NCI-H146 treated with DMSO at 0.1 percent for 48 hours (cell line): ENCODE results near the gene PRKCG.

ENCODE experiments used
- DNase-seq: peaks from one replicate; lab custom pipeline; 2025; ENCODE audit not compliant: unreplicated experiment; lab: John Stamatoyannopoulos, UW

PRKCG gene

DNA sequence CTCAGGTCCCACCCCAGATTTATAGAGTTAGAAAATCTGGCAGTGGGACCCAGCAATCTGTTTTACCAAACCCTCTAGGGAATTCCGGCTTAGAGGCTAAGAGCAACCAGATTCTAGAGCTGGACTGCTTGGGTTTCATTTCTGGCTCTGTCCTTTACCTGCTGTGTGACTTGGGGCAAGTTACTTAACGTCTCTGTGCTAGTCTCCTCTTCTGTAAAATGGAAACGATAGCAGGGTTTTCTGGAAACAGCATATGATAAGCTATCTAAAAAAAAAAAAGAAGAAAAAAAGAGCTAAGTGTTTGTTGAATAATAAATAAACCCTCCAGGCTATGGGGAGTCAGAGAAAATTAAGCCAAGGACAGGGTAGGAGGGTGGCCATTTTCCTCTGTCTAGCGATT is 15.5 kb downstream of the PRKCG start:
- DNase-seq: no peak

GRCh38 chr19:53898166-53898565 is 16.2 kb downstream of the PRKCG start:
- DNase-seq: no peak

DNA sequence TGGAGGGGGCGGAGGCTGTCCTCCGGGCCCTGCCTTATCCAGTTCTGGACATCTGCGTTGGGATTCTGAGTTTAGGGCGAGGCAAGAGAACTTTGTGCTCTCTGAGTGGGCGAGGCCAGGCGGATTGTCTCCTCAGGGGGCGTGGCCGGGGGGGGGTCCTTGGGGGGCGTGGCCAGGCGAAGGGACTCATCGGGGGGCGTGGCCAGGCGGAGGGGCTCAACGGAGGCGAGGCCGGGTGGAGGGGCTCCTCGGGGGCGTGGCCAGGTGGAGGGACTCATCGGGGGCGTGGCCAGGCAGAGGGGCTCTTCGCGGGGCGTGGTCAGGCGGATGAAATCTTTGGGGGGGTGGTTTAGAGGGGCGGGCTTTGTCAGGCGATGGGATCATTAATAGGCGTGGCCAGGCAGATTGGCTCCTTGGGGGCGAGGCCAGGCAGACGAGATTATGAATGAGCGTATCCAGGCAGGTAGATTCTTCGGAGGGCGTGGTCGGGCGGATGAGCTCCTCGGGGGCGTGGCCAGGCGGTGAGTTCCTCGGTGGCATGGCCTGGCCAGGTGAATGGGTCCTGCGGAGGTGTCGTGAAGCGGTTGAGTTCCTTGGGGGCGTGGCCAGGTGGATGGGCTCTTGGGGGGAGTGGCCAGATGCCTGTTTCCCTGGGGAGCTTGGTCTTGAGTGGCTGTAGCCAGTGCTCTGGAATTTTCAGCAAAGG is 16.8 kb downstream of the PRKCG start:
- no peak for DNase-seq

DNA sequence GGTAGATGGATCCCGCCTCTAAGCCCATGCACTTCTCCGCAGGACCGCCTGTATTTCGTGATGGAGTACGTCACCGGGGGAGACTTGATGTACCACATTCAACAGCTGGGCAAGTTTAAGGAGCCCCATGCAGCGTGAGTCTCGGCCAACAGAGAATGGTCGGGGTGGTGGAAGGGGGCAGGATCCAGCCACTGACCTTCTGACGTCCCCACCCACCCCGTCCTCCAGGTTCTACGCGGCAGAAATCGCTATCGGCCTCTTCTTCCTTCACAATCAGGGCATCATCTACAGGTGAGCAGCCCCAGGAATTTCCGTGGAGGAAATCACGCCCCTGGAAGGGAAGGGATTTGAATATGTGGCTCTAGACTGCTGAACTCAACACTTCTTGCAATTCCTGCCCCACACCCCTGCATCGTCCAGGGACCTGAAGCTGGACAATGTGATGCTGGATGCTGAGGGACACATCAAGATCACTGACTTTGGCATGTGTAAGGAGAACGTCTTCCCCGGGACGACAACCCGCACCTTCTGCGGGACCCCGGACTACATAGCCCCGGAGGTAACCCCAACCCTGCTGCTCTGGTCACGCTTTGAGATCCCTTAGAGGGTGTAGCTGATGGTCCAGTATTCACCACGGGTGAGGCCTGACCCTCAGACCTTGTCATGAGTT is 18.3 kb downstream of the PRKCG start:
- no peak for DNase-seq

DNA sequence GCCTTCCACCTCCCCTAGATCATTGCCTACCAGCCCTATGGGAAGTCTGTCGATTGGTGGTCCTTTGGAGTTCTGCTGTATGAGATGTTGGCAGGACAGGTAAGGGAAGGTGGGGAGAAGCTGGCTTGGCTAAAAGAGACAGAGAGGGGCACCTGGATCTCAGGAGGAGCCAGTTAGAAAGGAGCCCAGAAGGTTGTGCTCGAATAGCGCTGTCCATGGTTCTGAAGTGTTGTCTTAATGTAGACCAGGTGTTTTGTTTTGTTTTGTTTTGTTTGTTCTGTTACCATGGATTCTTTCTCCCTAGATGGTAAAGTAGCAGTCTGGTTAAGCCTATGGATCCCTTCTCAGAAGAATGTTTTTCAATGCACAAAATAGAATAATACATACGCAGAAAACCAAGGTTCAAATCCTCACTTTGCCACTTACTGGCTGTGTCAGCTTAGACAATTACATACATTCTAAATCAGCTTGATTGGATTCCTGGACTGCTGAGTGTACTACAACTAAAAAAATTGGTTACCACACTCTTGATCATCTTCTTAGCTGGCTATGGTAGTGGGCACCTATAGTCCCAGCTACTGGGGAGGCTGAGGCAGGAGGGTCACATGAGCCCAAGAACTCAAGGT is 21.2 kb downstream of the PRKCG start:
- no peak for DNase-seq

- no peak for DNase-seq
These were observed 22.9 kb downstream of the PRKCG start for GRCh38 chr19:53904909-53905308.

DNA sequence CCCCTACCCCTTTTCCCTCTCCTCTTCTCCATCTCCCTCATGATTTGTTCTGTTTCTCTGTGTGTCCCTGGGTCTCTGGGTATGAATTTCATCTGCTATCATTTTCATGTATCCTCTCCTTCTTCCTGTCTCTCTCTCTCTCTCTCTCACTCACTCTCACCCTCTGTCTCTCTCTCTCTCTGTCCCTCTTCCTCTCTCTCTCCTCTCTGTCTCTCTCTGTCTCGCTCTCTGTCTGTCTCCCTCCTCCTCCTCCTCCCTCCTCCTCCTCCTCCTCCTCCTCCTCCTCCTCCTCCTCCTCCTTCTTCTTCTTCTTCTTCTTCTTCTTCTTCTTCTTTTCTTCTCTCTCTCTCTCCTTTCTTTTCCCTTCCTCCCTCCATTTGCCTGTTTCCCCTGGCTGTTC is 23.8 kb downstream of the PRKCG start:
- DNase-seq: no peak

- no peak for DNase-seq
These were observed 24.5 kb downstream of the PRKCG start for GRCh38 chr19:53906211-53907192.

GRCh38 chr19:53907193-53907581 is 25.2 kb downstream of the PRKCG start:
- DNase-seq: no peak

GRCh38 chr19:53907690-53908089 is 25.7 kb downstream of the PRKCG start:
- DNase-seq: no peak

- DNase-seq: no peak
These were observed 26.3 kb downstream of the PRKCG start for GRCh38 chr19:53908106-53908934.

DNA sequence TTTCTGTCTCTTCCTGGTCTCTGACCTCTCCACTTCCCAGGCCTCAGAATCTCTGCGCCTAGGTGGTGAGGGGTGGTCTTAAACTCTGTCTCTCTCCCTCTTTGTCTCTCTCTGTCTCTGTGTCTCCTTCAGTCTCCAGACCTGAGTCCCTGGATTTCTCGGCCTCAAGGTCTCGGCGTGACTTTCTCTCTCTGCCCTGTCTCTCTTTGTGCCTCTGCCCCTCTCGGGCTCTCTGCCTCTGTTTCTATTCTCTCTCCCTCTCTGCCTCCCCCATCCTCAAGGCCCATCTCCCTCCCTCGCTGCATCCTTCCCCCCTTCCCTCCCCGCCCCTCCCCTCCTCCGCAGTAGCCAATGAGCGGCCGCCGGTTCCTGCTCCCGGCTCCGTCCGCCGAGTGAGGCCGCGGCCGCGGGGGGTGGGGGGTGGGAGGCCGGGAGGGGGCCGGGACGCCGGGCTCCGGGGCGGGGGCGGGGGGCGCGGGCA is 27.0 kb downstream of the PRKCG start, which contains the start of gene CACNG7:
Gene CACNG7 (plus strand): TSS at position 344 of the 481 bp plus-strand sequence. CDS start 3,554 bp downstream, outside the sequence.
- no peak for DNase-seq

GRCh38 chr19:53909471-53910169 is 27.6 kb downstream of the PRKCG start:
- DNase-seq: no peak

DNA sequence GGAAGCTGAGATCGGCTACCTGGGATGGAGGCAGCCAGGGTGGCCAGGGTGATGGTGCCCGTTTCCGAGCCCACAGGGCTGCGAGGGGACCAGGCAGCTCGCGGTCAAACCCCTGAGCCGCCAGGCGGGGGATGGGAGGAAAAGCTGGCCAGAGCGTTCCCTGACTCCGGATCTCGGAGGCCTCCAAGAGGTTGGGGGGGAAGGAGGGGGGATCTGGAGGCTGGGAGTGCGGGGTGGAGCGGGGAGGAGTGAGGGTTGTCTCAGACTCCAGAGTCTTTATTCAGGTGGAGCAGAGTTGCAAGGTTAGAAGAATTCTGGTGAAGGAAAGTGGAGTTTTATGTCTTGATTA is 28.1 kb downstream of the PRKCG start:
- no peak for DNase-seq

GRCh38 chr19:53912653-53913052 is 30.7 kb downstream of the PRKCG start:
- no peak for DNase-seq

DNA sequence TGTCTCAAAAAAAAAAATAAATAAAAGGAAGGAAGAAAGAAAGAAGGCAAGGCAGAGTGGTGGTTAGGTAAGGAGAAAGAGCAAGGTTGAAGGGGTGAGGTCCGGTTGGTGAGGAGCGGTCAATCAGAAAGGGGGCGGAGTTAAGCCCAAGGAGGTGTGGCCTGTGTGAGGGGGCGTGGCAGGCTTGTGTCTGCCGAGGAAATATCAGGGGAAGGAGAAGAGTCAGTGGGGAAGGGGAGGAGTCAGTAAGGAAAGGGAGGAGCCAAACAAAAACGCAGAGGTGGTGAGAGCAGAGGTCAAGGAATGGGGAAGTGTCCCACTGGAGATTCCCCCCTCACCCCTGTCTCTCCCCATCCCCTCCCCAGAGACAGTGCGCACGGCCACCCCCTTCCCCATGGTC is 33.0 kb downstream of the PRKCG start:
- no peak for DNase-seq

GRCh38 chr19:53916004-53916403 is 34.0 kb downstream of the PRKCG start:
- DNase-seq: no peak

- no peak for DNase-seq
These were observed 35.4 kb downstream of the PRKCG start for GRCh38 chr19:53917356-53917755.

GRCh38 chr19:53927739-53928138 is 45.7 kb downstream of the PRKCG start:
- DNase-seq: no peak

GRCh38 chr19:53936029-53936428 is 54.0 kb downstream of the PRKCG start:
- DNase-seq: no peak
